Panc1 (cell line): ENCODE measurements around the gene PDZD2.

Experiments
- POLR2AphosphoS5 ChIP-seq: IDR thresholded peaks from 2 replicates; pipeline ENCODE4 v1.6.1; 2012; ENCODE audit warnings: mild to moderate bottlenecking, low read depth, low read length, moderate library complexity
- SIN3A ChIP-seq: IDR thresholded peaks from 2 replicates; pipeline ENCODE4 v1.6.1; 2012; ENCODE audit warnings: low read depth, mild to moderate bottlenecking, low read length, moderate library complexity, borderline replicate concordance; ENCODE audit not compliant: insufficient read depth
- TCF7L2 ChIP-seq: IDR thresholded peaks from 2 replicates; pipeline ENCODE4 v1.6.1; 2011; ENCODE audit warnings: mild to moderate bottlenecking, low read depth, low read length, inconsistent platforms
- TF ChIP-seq, protein P1 (sequence below): fragments of 450-650 bp; IDR thresholded peaks from 2 replicates; pipeline ENCODE4 v1.5.1; 2017; ENCODE audit warnings: mild to moderate bottlenecking
- TF ChIP-seq, protein P2 (sequence below), 2 experiments: IDR thresholded peaks; 2 replicates each; pipeline ENCODE4 v1.6.1; 2011 to 2012; ENCODE audit warnings: low read depth in 2 of 2, control low read depth in 1 of 2, low read length in 1 of 2, mild to moderate bottlenecking in 1 of 2, moderate library complexity in 1 of 2; ENCODE audit not compliant: insufficient read depth in 1 of 2

DNA sequence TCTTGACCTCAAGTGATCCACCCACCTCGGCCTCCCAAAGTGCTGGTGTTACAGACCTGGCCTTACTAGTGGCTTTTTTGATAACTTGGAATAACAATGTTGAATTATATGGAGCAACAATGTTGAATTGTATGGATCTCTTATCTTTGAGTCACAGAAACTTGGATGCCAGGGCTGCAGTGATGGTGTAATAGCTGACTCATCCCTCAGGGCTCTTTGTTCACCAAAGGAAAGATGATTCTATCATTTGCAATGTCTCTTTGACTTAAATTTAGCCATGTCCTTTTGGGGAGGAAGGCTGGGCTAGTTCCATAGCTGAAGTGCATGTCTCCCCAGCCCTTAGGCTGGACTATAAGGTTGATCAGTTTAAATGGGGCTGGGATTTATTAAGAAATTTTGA is 172.3 kb downstream of the PDZD2 start:
- TF ChIP-seq, protein P1, sequence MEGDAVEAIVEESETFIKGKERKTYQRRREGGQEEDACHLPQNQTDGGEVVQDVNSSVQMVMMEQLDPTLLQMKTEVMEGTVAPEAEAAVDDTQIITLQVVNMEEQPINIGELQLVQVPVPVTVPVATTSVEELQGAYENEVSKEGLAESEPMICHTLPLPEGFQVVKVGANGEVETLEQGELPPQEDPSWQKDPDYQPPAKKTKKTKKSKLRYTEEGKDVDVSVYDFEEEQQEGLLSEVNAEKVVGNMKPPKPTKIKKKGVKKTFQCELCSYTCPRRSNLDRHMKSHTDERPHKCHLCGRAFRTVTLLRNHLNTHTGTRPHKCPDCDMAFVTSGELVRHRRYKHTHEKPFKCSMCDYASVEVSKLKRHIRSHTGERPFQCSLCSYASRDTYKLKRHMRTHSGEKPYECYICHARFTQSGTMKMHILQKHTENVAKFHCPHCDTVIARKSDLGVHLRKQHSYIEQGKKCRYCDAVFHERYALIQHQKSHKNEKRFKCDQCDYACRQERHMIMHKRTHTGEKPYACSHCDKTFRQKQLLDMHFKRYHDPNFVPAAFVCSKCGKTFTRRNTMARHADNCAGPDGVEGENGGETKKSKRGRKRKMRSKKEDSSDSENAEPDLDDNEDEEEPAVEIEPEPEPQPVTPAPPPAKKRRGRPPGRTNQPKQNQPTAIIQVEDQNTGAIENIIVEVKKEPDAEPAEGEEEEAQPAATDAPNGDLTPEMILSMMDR, result no peak
- TF ChIP-seq, protein P2, sequence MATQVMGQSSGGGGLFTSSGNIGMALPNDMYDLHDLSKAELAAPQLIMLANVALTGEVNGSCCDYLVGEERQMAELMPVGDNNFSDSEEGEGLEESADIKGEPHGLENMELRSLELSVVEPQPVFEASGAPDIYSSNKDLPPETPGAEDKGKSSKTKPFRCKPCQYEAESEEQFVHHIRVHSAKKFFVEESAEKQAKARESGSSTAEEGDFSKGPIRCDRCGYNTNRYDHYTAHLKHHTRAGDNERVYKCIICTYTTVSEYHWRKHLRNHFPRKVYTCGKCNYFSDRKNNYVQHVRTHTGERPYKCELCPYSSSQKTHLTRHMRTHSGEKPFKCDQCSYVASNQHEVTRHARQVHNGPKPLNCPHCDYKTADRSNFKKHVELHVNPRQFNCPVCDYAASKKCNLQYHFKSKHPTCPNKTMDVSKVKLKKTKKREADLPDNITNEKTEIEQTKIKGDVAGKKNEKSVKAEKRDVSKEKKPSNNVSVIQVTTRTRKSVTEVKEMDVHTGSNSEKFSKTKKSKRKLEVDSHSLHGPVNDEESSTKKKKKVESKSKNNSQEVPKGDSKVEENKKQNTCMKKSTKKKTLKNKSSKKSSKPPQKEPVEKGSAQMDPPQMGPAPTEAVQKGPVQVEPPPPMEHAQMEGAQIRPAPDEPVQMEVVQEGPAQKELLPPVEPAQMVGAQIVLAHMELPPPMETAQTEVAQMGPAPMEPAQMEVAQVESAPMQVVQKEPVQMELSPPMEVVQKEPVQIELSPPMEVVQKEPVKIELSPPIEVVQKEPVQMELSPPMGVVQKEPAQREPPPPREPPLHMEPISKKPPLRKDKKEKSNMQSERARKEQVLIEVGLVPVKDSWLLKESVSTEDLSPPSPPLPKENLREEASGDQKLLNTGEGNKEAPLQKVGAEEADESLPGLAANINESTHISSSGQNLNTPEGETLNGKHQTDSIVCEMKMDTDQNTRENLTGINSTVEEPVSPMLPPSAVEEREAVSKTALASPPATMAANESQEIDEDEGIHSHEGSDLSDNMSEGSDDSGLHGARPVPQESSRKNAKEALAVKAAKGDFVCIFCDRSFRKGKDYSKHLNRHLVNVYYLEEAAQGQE (IDR thresholded peaks at IDR 0.05; ENCODE audit: insufficient read depth in 1 of 2, low read depth in 2 of 2, low read length in 1 of 2), result no peak
- TF ChIP-seq SIN3A (no peak), POLR2AphosphoS5 (no peak), TCF7L2 (no peak)
